ENCODE data around the gene CLDN9.

Gene CLDN9

GRCh38 chr16:2987833-2988232 is 24.9 kb upstream of the CLDN9 start:
- no peak overlapping the region for H3K4me3 ChIP-seq (ENCODE audit: low read depth, low read length)
- TF ChIP-seq, protein P1, sequence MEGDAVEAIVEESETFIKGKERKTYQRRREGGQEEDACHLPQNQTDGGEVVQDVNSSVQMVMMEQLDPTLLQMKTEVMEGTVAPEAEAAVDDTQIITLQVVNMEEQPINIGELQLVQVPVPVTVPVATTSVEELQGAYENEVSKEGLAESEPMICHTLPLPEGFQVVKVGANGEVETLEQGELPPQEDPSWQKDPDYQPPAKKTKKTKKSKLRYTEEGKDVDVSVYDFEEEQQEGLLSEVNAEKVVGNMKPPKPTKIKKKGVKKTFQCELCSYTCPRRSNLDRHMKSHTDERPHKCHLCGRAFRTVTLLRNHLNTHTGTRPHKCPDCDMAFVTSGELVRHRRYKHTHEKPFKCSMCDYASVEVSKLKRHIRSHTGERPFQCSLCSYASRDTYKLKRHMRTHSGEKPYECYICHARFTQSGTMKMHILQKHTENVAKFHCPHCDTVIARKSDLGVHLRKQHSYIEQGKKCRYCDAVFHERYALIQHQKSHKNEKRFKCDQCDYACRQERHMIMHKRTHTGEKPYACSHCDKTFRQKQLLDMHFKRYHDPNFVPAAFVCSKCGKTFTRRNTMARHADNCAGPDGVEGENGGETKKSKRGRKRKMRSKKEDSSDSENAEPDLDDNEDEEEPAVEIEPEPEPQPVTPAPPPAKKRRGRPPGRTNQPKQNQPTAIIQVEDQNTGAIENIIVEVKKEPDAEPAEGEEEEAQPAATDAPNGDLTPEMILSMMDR (conservative IDR thresholded peaks at IDR 0.05; ENCODE audit: low read depth, low read length): no peak
- no peak for DNase-seq (ENCODE audit: low read depth)

DNA sequence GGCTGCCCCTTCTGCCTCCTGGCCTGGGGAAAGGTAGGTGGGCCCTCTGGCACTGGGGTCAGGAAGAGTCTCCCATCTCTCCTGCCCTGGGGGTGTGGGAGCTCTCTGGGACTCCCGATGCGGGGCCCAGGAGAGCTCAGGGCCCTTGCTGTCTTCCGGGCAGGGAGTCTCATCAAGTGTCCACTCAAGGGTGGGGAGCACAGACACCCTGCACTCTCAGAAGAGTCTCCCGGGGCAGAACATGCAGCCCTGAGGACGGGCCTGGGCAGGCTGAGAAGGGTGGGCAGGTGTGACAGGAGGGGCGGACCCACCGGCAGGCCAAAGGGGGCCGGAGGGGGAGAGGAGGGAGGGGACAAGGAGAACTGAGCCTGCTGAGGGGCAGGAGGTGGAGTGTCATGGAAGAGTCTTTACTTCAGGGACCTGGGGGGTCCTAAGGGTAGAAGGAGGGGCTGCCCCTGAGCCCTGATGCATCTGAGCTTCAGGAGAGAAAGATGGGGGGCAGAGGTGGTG is 24.1 kb upstream of the CLDN9 start:
- no peak for DNase-seq (ENCODE audit: low read depth)
- H3K4me3 ChIP-seq (ENCODE audit: low read depth, low read length): no peak overlapping the region
- TF ChIP-seq, protein P1 (conservative IDR thresholded peaks at IDR 0.05; ENCODE audit: low read depth, low read length): no peak

DNA sequence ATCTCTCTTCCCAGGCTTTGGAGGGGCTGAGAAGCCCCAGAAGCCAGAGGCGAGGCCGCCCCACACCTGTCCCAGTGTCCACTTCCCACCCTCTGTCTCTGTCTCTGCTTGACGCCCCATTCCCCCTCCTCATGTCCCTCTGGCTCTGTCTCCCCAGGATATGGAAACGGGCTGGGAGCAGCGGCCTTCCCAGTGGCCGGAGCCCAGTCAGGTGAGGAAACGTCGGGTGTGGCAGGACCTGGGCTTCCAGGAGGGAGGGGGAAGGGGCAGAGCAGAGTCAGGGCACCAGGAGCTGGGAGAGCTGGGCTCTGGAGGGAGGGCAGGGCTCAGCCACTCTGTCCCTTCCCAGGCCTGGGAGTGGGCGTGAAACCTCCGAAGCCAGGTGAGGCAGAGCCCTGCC is 21.8 kb upstream of the CLDN9 start:
- DNase-seq (ENCODE audit: low read depth): no peak
- TF ChIP-seq, protein P1 (conservative IDR thresholded peaks at IDR 0.05; ENCODE audit: low read depth, low read length): no peak
- H3K4me3 ChIP-seq (ENCODE audit: low read depth, low read length): no peak overlapping the region

DNA sequence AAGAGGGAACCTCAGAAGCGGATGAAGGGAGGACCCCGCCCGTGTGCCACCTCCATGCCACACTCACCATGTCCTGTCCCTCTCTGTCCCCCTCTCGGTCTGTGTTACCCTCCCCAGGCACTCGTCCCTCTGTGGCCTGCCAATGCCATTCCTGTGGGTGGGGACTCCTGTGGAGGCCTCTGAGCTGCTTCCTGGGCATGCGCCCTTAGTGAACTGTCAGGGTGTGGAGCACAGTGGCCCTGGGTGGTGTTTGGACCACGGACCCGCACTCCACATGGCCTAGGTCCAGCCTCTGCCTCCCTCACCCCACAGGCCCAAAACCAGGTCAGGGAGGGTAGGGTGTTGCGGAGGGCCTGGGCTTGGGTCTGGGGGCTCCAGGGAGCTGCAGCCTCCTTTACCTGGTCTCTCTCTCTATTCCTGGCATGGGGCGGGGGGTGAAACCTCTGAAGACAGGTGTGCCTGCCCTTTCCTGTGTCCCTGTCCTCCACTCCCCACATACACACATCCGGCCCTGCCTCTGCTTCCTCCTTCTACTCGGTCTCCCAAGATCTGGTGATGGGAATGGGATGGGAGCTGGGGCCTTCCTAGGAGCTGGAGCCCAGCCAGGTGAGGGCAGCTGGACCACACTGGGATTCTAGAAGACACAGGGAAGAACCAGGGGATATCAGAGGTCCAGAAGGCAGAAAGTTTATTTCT is 21.0 kb upstream of the CLDN9 start:
- H3K4me3 ChIP-seq (ENCODE audit: low read depth, low read length): no peak overlapping the region
- DNase-seq (ENCODE audit: low read depth): no peak
- TF ChIP-seq, protein P1 (conservative IDR thresholded peaks at IDR 0.05; ENCODE audit: low read depth, low read length): no peak

GRCh38 chr16:2992383-2993081 is 20.2 kb upstream of the CLDN9 start:
- TF ChIP-seq, protein P1 (conservative IDR thresholded peaks at IDR 0.05; ENCODE audit: low read depth, low read length): no peak
- no peak for DNase-seq (ENCODE audit: low read depth)
- H3K4me3 ChIP-seq (ENCODE audit: low read depth, low read length): no peak overlapping the region

DNA sequence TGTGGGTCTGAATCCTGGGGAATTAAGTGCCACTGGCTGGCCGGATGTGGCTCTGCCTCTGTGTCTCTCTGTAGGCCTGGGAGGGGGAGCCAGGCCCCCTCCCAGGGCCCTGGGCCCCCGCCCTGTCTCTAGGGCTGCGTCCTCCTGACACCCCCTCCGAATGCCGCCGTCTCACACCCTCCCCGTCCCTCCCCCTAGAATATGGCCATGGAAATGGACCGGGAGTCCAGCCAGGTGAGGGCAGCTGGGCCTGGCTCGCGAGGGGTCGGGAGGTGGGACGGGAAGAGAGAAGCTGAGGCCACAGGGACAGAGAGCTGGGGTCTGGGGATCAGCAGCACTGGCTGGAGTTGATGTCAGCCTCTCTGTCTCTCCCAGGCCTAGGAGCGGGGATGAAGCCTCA is 16.4 kb upstream of the CLDN9 start:
- TF ChIP-seq, protein P1 (conservative IDR thresholded peaks at IDR 0.05; ENCODE audit: low read depth, low read length): no peak
- no peak for DNase-seq (ENCODE audit: low read depth)
- H3K4me3 ChIP-seq (ENCODE audit: low read depth, low read length): no peak overlapping the region

Data from choroid plexus epithelial cell (primary cell).